ENCODE data around the gene APOE.

GRCh38 chr19:44955505-44956439, 50.2 kb downstream of the APOE start:
- TF ChIP-seq, protein P1, sequence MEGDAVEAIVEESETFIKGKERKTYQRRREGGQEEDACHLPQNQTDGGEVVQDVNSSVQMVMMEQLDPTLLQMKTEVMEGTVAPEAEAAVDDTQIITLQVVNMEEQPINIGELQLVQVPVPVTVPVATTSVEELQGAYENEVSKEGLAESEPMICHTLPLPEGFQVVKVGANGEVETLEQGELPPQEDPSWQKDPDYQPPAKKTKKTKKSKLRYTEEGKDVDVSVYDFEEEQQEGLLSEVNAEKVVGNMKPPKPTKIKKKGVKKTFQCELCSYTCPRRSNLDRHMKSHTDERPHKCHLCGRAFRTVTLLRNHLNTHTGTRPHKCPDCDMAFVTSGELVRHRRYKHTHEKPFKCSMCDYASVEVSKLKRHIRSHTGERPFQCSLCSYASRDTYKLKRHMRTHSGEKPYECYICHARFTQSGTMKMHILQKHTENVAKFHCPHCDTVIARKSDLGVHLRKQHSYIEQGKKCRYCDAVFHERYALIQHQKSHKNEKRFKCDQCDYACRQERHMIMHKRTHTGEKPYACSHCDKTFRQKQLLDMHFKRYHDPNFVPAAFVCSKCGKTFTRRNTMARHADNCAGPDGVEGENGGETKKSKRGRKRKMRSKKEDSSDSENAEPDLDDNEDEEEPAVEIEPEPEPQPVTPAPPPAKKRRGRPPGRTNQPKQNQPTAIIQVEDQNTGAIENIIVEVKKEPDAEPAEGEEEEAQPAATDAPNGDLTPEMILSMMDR (IDR thresholded peaks at IDR 0.05), result no peak
- TF ChIP-seq POLR2A (IDR thresholded peaks at IDR 0.05), result no peak

All from esophagus squamous epithelium (tissue), 4 donors.